GM19193 (cell line): ENCODE measurements around the gene RAB5IF.

Experiments used
- POLR2A ChIP-seq: IDR thresholded peaks from 4 replicates; pipeline ENCODE4 v1.6.1; 2011; ENCODE audit not compliant: insufficient read depth, insufficient read length; ENCODE audit errors: extremely low read depth

The RAB5IF gene

DNA sequence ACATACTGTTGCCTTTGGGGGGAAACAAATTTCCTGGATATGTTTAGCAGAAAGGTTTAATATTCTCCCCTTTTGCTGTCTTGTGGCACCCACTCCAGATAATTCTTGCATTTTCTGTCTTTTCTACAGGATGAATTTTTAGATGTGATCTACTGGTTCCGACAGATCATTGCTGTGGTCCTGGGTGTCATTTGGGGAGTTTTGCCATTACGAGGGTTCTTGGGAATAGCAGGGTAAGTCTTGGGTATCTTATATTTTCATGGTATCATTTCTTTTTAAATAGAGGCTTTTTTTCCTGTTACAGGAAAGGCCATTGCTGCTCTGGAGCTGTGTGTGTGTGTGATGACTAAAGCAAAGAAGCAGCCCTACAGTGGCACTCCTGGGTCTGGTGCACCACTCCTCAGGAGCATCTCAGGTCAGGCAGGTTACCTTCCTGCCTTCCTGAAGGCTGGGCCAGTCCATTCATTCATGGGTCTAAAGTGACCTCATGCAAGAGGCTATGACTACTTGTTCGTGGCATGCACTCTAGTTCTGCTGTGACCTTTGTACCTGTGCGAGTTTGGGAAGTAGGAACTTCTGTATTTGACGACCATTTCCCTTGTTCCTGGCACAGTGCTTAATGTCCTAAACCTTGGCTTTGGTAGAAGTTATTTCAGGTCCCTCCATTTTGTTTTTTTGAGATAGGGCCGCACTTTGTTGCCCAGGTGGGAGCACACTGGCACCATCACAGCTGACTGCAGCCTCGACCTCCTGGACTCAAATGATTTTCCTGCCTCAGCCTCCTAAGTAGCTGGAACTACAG lies 2.2 kb downstream of the RAB5IF start:
- no peak for TF ChIP-seq POLR2A

DNA sequence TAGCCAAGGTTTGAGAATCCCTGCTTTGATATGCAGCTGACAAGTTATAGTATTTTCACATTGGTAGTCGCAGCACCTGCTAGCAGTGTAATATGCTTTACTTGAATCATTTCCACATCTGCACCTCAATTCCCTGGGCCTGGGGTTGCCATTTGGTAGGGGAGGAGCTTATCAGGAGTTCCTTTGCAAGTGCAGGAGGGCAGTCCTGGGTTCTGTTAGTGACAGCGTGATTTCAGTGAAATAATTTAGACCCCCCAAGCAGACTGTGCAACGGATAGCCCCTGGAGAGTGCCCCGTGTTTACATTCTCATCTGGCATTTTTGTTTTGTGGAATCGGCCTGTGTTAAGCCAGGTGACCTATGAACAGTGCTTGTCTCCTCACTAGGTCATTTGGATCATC lies 6.0 kb downstream of the RAB5IF start:
- TF ChIP-seq POLR2A, result no peak

DNA sequence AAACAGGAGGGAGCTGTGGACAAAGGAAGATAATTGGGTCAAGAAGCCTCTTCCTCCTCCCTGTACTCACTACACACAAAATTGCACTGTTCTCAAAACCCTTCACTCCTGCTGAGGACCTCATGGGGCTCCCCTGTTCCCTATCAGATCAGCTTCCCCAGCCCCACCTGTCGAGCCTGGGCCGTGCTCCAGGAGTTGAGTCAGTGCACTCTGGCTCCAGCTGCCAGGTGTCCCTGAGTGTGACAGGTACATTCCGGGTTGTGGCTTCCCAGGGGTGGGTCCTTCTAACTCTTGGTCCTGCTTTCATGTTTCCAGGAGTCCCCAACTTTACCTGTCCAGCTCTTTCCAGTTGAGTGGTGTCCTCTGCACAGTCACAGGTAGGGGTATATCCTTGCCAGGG lies 8.4 kb downstream of the RAB5IF start:
- no peak for TF ChIP-seq POLR2A

DNA sequence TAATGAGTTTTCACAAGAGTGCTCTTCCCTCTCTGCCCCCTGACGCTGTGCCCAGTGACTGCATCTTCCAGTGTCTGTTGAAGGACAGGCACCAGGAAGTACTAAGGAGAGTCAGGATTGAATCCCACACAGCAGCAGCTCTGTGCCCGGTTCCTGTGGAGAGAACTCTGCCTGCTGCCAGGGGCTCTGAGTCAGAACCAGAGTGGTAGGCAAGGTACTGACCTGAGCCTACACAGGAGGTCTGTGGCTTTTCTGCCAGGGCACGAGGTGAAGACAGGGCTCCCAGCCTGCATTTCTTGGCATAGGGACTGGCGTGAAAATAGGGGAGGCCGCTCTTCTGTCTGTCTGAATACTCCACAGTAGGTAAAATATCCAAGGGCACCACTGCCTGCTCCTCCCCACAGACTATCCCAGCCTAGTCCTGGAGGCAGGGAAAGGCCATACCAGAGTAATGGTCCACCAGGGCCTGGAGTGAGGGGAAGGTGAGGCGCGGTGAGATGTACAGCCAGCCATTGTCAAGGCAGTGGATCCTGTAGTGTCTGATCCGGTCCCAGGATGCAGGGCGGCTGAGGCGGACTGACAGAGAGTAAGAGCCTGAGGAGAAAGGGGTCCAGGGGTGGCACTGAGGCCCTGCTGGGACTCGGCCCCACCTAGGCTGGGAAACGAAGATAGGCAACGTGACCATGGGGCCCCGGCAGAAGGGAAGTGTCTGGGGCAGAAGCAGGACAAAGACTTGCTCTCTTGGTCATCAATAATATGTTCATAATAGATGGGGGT lies 9.4 kb downstream of the RAB5IF start:
- TF ChIP-seq POLR2A, result no peak

DNA sequence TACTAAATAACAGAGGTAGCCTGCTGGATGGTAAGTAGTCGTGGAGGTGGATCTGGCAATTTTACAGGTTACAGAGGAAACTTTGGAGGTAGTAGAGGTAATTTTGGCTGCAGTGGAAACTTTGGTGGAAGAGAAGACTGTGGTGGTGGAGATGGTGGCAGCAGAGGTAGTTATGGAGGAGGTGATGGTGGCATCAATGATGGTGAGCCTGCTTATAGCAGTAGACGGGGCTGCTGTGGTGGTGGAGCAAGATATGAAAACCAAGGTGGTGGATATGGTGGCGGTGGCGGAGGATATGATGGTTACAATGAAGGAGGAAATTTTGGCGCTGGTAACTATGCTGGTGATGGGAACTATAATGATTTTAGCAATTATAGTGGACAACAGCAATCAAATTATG lies 15.3 kb downstream of the RAB5IF start:
- TF ChIP-seq POLR2A, result no peak

DNA sequence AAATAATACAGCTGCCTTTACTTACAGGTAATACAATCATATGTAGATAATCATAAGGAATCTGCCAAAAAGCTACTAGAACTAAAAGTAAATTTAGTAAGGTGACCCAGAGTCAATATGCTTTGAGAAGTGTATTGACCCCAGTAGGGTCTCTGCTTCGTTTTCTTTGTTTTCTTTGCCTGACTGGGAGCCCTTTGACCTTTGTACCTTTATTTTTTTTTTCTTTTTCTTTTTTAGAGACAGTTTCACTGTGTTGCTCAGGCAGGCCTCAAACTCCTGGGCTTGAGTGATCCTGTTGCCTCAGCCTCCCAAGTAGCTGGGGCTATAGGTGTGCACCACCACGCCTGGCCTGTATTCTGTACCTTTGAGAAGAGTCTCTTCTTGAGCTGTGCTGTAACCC lies 17.9 kb downstream of the RAB5IF start:
- no peak for TF ChIP-seq POLR2A

DNA sequence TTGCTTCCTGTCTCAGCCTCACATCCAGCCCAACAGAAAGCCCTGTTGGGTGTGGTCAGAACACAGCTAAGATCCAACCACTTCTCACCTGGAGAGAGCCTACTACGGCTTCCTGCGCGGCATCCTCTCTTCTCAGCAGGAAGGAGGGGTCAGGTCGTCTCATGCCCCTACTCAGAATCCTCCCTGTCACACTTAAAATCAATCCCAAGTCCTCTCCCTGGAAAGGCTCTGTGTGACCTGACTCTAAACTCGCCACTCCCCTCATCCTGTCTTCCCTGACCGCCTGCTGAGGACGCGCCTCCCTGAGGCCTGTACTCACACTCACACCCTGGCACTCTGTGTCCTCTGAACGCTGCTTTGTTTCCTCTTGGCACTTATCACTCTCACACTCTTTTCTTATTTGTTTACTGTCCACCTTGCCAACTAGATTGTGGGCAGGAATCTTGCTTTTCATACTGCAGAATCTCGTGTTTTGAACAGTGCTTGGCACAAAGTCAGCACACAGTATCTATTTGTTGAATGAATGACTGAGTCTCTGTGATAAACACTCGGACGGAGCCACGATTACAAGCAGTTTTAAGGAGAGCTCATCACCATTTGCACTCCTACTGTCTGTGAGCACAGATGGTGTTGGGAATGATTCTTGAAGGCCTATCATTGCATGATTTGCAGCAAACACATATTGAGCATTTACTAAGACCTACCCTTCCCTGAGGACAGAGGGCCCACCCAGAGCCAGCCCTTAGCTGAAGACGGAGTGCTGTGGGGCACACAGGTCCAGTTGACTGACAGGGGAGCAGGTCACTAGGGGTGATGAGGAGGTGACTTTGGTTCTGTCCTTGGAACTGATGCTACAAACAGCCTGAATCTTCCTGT lies 18.7 kb downstream of the RAB5IF start:
- no peak for TF ChIP-seq POLR2A

DNA sequence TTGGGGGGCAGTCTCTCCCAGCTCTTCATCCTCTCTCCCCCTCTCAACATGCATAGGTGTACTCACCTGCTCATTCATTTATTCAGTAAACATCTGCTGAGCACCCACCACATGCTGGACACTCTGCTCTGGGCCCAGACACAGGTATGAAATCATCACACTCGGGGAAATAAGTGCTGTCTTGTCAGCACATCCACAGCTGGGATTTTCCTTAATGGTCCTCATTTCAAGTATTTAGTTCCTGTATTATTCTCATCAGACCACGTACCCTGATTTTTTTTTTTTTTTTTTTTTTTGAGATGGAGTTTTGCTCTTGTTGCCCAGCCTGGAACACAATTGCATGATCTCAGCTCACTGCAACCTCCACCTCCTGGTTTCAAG lies 19.4 kb downstream of the RAB5IF start:
- no peak for TF ChIP-seq POLR2A

DNA sequence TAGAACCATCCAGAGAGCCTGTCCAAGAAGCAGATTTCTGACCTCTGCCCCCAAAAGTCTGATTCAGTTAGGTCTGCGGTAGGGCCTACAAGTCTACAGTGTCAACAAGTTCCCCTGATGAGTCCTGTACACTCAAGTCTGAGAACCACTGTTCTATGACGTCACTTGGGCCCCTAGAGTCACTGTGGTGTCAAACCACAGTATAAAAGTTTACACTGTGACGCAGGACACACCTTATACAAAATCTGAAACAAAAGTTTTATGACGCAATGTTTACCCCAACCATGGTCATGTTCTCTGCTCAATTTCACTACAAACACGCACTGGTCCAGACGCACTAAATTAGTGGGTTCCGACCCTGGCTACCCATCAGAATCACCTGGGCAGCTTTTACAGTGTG lies 22.5 kb downstream of the RAB5IF start:
- no peak for TF ChIP-seq POLR2A

DNA sequence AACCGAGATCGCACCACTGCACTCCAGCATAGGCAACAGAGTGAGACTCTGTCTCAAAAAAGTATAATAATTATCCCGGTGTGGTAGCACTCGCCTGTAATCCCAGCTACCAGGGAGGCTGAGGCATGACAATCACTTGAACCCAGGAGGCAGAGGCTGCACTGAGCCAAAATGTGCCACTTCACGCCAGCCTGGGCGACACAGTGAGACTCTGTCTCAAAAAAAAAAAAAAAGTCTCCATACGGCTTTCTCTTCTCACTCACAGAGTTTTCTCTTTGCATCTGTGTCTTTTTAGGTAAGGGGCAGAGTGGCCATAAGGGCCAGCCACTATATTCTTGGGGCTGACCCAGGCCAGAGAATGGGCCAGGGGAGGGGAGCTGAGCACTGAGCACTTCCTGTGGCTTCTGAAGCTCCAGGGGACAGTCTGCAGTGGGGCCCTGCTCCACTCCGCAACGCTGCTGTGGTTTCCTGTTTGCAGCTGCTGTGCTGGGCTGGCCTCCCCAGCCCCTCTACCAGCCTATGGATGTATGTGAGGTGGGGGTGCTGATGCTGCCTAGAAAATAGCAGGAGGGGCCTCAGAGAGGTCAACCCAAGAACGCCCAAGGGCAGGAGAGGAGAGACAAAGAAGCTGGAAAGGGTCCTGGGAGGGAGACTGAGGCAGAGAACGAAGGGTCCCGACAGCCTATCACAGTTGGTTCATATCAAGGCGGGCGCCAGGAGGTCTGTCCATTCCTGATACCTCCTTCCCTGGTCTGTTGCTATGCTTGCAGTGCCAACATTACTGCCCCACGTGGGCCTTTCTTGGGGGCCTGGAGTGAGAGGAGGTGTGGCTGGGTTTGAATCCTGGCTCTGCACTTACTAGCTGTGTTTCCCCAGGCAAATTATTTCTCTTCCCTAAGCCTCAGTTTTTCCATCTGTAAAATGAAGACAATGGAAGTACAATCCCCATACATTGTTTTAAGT lies 24.4 kb downstream of the RAB5IF start:
- no peak for TF ChIP-seq POLR2A

DNA sequence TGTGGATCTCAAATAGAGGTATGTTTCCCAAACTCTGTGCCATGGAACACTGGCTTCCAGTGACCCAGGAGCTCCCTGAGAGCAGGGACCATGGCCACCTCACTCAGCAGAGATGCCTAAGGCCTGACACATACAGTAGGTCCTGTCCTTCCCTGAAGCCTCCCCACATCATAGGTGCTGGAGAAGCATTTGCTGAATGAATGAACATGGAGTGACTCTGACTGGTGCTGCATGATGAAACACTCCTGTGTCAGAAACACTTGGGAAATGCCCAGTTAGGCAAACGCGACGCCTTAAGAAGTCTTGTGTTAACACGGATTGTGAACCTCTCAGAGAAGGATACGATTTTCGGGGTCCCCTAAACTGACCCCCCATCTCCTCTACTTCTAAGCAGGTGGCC lies 26.1 kb downstream of the RAB5IF start:
- TF ChIP-seq POLR2A, result no peak

DNA sequence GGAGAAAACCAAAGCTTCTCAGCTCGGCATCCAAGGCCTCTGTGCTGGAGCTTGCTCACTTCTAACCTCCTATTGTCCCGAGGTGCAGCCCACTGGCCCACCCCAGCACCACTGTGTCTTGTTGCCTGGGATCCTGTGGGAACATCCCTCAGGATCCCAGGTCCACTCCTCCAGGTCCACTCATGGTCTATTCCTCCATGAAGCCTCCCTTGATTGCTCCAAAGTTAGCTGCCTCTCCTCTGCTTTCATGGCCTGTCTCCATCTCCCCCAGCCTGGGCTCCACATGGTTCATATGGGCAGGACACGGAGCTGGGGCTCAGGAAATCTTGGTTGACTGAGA lies 26.5 kb downstream of the RAB5IF start:
- no peak for TF ChIP-seq POLR2A

DNA sequence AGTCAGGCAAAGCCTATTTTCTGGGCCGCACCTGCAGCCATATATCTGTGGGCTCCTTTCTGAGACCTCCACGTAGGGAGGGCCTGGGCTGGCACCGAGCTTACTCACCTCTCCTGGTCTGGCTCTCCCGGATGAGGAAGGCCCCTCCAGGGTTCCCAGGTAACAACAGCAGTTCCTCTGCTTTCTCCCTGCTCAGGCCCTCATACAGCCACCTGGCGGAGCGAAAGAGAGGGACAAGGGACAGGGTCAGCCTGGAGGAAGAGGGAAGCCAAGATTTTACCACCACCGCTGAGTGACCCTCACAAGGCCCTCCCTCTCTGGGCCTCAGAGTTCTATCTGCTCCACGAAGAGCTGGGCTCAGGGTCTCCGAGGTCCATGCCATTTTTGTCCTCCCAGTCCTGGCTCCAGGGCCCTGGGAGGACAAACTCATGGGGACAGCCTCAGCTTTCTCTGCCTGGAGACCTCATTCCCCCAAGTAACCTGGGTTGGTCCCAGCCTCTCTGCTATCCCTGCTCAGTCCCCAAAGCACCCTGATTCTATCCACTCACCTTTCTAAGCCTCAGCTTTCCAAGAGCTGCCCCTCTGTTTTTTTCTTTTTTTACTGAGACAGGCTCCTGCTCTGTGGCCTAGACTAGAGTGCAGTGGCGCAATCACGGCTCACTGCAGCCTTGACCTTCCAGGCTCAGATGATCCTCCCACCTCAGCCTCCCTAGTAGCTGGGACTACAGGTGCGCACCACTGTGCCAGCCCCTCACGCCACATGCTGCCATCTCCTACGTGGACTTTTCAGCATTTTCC lies 27.1 kb downstream of the RAB5IF start:
- no peak for TF ChIP-seq POLR2A
